IMR-90 (cell line): ENCODE results near the gene ARID3C. TPM values are rescaled to one million over a fixed set of nuclear protein-coding genes. Genes with fewer than 3 reads are reported as not detected.

Experiments
- ATAC-seq: fragments of 200-7000 bp; cut with Tn5 transposase; 2 replicates; pipeline ENCODE4 v1.9.1; 2020; ENCODE audit warnings: low read depth, mild to moderate bottlenecking, moderate library complexity
- BruUV-seq: library from RNA; stranded (reverse); fragments of 400-500 nt; replicated peaks from 2 replicates; lab custom pipeline; 2021; lab: Mats Ljungman, UMichigan
- CTCF ChIA-PET: fragments of 300-600 bp; formaldehyde crosslinking; extraction: SDS; loops from one replicate; lab custom pipeline; 2021; ENCODE audit warnings: antibody characterized with exemption; lab: Yijun Ruan, JAX
- POLR2A ChIA-PET: fragments of 300-600 bp; sonication (Branson Sonifier 250); formaldehyde crosslinking; loops from one replicate; lab custom pipeline; 2022; ENCODE audit warnings: antibody characterized with exemption; ENCODE audit not compliant: unreplicated experiment; lab: Charles Lee
- DNase-seq: peaks from one replicate; pipeline ENCODE4 v3.0.0; 2013
- H2AFZ ChIP-seq: replicated peaks from 2 replicates; pipeline ENCODE3; 2013; ENCODE audit warnings: low read length, mild to moderate bottlenecking; ENCODE audit not compliant: poor library complexity
- H2AK5ac ChIP-seq: 2 replicates; pipeline ENCODE4 v1.6.1; 2013; ENCODE audit warnings: low read depth, low read length, inconsistent platforms
- H2AK9ac ChIP-seq: replicated peaks from 2 replicates; pipeline ENCODE3; 2013; ENCODE audit warnings: mild to moderate bottlenecking, low read depth, low read length, moderate library complexity; ENCODE audit not compliant: poor library complexity
- H2BK120ac ChIP-seq: 2 replicates; pipeline ENCODE4 v1.6.1; 2013; ENCODE audit warnings: low read depth, low read length, inconsistent platforms
- H2BK15ac ChIP-seq: 3 replicates; pipeline ENCODE4 v1.6.1; 2013; ENCODE audit warnings: low read depth, low read length, inconsistent platforms
- H2BK20ac ChIP-seq: 2 replicates; pipeline ENCODE4 v1.6.1; 2013; ENCODE audit warnings: low read depth, mild to moderate bottlenecking, inconsistent platforms, low read length, moderate library complexity
- H2BK5ac ChIP-seq: 2 replicates; pipeline ENCODE4 v1.6.1; 2013; ENCODE audit warnings: mild to moderate bottlenecking, low read depth, low read length, inconsistent platforms; ENCODE audit not compliant: poor library complexity, severe bottlenecking
- H3K14ac ChIP-seq: replicated peaks from 2 replicates; pipeline ENCODE4 v1.6.1; 2013; ENCODE audit warnings: low read depth, low read length, inconsistent platforms
- H3K18ac ChIP-seq: 2 replicates; pipeline ENCODE4 v1.6.1; 2013; ENCODE audit warnings: low read depth, low read length, control low read depth
- H3K23ac ChIP-seq: 2 replicates; pipeline ENCODE4 v1.6.1; 2013; ENCODE audit warnings: low read depth, low read length, inconsistent platforms
- H3K27ac ChIP-seq: 2 replicates; pipeline ENCODE4 v1.5.1; 2013; ENCODE audit warnings: mild to moderate bottlenecking, control low read depth, low read length; ENCODE audit not compliant: insufficient read depth
- H3K27me3 ChIP-seq: 2 replicates; pipeline ENCODE4 v1.6.1; 2013; ENCODE audit warnings: low read length; ENCODE audit not compliant: control insufficient read depth, insufficient read depth
- H3K36me3 ChIP-seq: 2 replicates; pipeline ENCODE4 v1.6.1; 2013; ENCODE audit warnings: low read length, mixed read lengths; ENCODE audit not compliant: control insufficient read depth, insufficient read depth
- H3K4ac ChIP-seq: 2 replicates; pipeline ENCODE4 v1.6.1; 2013; ENCODE audit warnings: low read depth, low read length, inconsistent platforms
- H3K4me1 ChIP-seq: 2 replicates; pipeline ENCODE4 v1.6.1; 2013; ENCODE audit warnings: low read length, mixed read lengths; ENCODE audit not compliant: control insufficient read depth, insufficient read depth
- H3K4me2 ChIP-seq: 2 replicates; pipeline ENCODE4 v1.6.1; 2013; ENCODE audit warnings: low read depth, mild to moderate bottlenecking, control low read depth, low read length, moderate library complexity
- H3K4me3 ChIP-seq: 2 replicates; pipeline ENCODE4 v1.5.1; 2013; ENCODE audit warnings: low read depth, mild to moderate bottlenecking, control low read depth, low read length, moderate library complexity; ENCODE audit not compliant: insufficient read depth
- H3K56ac ChIP-seq: 2 replicates; pipeline ENCODE4 v1.6.1; 2013; ENCODE audit warnings: low read length, inconsistent platforms; ENCODE audit not compliant: insufficient read depth; ENCODE audit errors: extremely low read depth
- H3K79me1 ChIP-seq, 2 experiments: 2 replicates each; pipeline ENCODE4 v1.6.1; 2013; ENCODE audit warnings: low read length in 2 of 2, inconsistent platforms in 1 of 2, low read depth in 1 of 2
- H3K9ac ChIP-seq: 2 replicates; pipeline ENCODE4 v1.6.1; 2013; ENCODE audit warnings: low read depth, low read length, control low read depth
- H3K9me1 ChIP-seq: 2 replicates; pipeline ENCODE4 v1.6.1; 2013; ENCODE audit warnings: low read length, inconsistent platforms; ENCODE audit not compliant: insufficient read depth
- H3K9me3 ChIP-seq: 2 replicates; pipeline ENCODE4 v1.6.1; 2013; ENCODE audit warnings: low read length; ENCODE audit not compliant: control insufficient read depth, insufficient read depth
- H4K20me1 ChIP-seq: 2 replicates; pipeline ENCODE4 v1.6.1; 2013; ENCODE audit warnings: low read length, inconsistent platforms; ENCODE audit not compliant: insufficient read depth
- H4K5ac ChIP-seq: 2 replicates; pipeline ENCODE4 v1.6.1; 2013; ENCODE audit warnings: mild to moderate bottlenecking, low read depth, low read length, control low read depth
- H4K8ac ChIP-seq, 2 experiments: 2 replicates each; pipeline ENCODE4 v1.6.1; 2013; ENCODE audit warnings: low read depth in 2 of 2, low read length in 2 of 2, control low read depth in 1 of 2, inconsistent platforms in 1 of 2
- H4K91ac ChIP-seq: 2 replicates; pipeline ENCODE4 v1.6.1; 2013; ENCODE audit warnings: low read depth, low read length, inconsistent platforms; ENCODE audit not compliant: insufficient read depth
- BHLHE40 ChIP-seq: fragments of 150-350 bp; IDR thresholded peaks from 2 replicates; pipeline ENCODE4 v1.6.1; 2016; ENCODE audit warnings: mild to moderate bottlenecking, low read depth, low read length
- CEBPB ChIP-seq: IDR thresholded peaks from 2 replicates; pipeline ENCODE4 v1.6.1; 2012; ENCODE audit warnings: low read depth, low read length, improper control_type of control experiment
- CHD1 ChIP-seq: IDR thresholded peaks from 2 replicates; pipeline ENCODE4 v1.6.1; 2012; ENCODE audit warnings: low read depth, low read length, improper control_type of control experiment
- FOS ChIP-seq: fragments of 150-350 bp; IDR thresholded peaks from 2 replicates; pipeline ENCODE4 v1.6.1; 2016; ENCODE audit warnings: low read depth, low read length
- MAFK ChIP-seq: IDR thresholded peaks from 2 replicates; pipeline ENCODE4 v1.6.1; 2012; ENCODE audit warnings: low read depth, low read length, improper control_type of control experiment
- NFE2L2 ChIP-seq: fragments of 150-350 bp; IDR thresholded peaks from 2 replicates; pipeline ENCODE4 v1.6.1; 2016; ENCODE audit warnings: low read depth, mild to moderate bottlenecking, low read length
- POLR2A ChIP-seq: IDR thresholded peaks from 2 replicates; pipeline ENCODE4 v1.6.1; 2012; ENCODE audit warnings: mild to moderate bottlenecking, low read depth, low read length
- RAD21 ChIP-seq: IDR thresholded peaks from 2 replicates; pipeline ENCODE4 v1.6.1; 2012; ENCODE audit warnings: low read length, improper control_type of control experiment
- WGBS, 2 experiments: methylation state at CpG; one replicate each; pipeline versions ENCODE4 v1.1.5 to v1.1.7; 2013; ENCODE audit warnings: missing lambda C conversion rate in 2 of 2; ENCODE audit not compliant: insufficient read length in 1 of 2; ENCODE audit errors: extremely low coverage in 2 of 2; 5-methylcytosine and 5-hydroxymethylcytosine counted together
- dilution Hi-C: fragments of 300-500 bp; cut with HindIII; formaldehyde crosslinking; loops from one replicate; pipeline ENCODE4 v1.14.3; 2018; ENCODE audit warnings: low sequenced_read_pairs; ENCODE audit not compliant: unreplicated experiment
- in situ Hi-C: fragments of 300-500 bp; cut with MboI; formaldehyde crosslinking; loops from 3 replicates; pipeline ENCODE4 v1.14.3; 2019; ENCODE audit warnings: low sequenced_read_pairs, inconsistent platforms, mixed read lengths
- intact Hi-C: fragments of 100-400 bp; cut with micrococcal nuclease; formaldehyde crosslinking; loops from 2 replicates; pipeline ENCODE4 v1.10.0; 2022
- polyA plus RNA-seq, 3 experiments: library from polyadenylated mRNA; depleted of rRNA; stranded (reverse); fragments of >200 nt; gene quantifications; 2 replicates each; pipeline ENCODE4 v1.2.3, GENCODE V29; 2012; ENCODE audit warnings: low replicate concordance in 1 of 3
- total RNA-seq: library from RNA; depleted of rRNA; stranded (reverse); fragments of >200 nt; gene quantifications from 2 replicates; pipeline ENCODE4 v1.2.3, GENCODE V29; 2012
- TF ChIP-seq, protein P1 (sequence below): fragments of 150-350 bp; IDR thresholded peaks from 2 replicates; pipeline ENCODE4 v1.6.1; 2016; ENCODE audit warnings: low read depth, mild to moderate bottlenecking, low read length, moderate library complexity, borderline replicate concordance
- TF ChIP-seq, protein P2 (sequence below): conservative IDR thresholded peaks from 2 replicates; pipeline ENCODE4 v1.5.1; 2012; ENCODE audit warnings: mild to moderate bottlenecking, low read depth, low read length, improper control_type of control experiment
- TF ChIP-seq, protein P3 (sequence below): fragments of 150-350 bp; IDR thresholded peaks from 2 replicates; pipeline ENCODE4 v1.6.1; 2017; ENCODE audit warnings: mild to moderate bottlenecking, antibody characterized with exemption, low read length, low read depth

ARID3C gene
- total and polyA plus RNA-seq, 2 of the 4 experiments (the other 2 are of a cell fraction) = 0.07 TPM; not detected in 1

DNA sequence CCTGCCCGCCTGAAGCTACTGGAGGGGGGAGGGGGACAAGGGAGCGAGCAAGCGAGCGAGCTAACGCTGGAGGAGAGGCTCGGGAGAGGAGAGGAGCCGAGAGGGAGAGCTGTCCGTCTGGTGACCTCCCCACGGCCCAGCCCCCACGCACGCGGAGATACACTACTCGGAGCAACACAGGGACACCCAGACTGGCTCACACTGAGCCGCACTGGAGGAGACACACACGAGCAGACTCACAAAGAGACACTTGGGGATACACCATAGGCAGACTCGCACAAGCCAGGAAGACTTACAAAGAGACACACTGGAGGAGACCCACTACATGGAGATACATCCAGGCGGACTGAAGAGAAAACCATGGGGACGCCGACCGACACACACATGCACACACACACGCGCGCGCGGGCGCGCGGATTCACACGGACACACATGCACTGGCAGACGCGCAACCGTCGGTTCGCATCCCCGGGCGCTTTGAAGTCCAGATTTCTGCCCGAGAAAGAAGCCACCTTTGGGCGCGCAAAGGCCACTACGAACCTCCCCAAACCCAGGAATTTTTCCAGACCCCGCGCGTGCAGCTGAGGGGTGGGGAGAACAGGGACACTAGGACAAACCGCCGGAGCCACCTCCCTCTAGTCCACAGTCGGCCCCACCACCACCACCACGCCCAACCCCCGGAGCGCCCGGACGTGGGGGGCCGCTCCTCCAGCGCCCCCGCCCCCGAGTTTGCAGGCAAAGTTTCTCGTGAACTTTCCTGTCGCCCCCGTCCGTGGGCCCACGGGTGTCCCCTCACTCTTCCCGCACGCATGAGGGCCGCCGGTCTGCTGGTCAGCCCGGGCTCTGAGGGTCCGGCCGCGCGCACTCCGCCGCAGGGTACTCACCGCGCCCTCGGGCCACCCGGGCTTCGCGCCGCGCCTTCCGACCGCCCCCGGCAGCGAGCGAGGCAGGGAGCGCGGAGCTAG, 39.9 kb downstream of the ARID3C start:
- H2BK20ac ChIP-seq = no peak overlapping the region
- TF ChIP-seq NFE2L2 (no peak), RAD21 (no peak), CHD1 (no peak), BHLHE40 (no peak), MAFK (no peak), FOS (no peak), POLR2A (no peak), CEBPB (no peak)
- TF ChIP-seq, protein P1, sequence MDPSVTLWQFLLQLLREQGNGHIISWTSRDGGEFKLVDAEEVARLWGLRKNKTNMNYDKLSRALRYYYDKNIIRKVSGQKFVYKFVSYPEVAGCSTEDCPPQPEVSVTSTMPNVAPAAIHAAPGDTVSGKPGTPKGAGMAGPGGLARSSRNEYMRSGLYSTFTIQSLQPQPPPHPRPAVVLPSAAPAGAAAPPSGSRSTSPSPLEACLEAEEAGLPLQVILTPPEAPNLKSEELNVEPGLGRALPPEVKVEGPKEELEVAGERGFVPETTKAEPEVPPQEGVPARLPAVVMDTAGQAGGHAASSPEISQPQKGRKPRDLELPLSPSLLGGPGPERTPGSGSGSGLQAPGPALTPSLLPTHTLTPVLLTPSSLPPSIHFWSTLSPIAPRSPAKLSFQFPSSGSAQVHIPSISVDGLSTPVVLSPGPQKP = no peak
- TF ChIP-seq, protein P2, sequence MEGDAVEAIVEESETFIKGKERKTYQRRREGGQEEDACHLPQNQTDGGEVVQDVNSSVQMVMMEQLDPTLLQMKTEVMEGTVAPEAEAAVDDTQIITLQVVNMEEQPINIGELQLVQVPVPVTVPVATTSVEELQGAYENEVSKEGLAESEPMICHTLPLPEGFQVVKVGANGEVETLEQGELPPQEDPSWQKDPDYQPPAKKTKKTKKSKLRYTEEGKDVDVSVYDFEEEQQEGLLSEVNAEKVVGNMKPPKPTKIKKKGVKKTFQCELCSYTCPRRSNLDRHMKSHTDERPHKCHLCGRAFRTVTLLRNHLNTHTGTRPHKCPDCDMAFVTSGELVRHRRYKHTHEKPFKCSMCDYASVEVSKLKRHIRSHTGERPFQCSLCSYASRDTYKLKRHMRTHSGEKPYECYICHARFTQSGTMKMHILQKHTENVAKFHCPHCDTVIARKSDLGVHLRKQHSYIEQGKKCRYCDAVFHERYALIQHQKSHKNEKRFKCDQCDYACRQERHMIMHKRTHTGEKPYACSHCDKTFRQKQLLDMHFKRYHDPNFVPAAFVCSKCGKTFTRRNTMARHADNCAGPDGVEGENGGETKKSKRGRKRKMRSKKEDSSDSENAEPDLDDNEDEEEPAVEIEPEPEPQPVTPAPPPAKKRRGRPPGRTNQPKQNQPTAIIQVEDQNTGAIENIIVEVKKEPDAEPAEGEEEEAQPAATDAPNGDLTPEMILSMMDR = no peak
- TF ChIP-seq, protein P3, sequence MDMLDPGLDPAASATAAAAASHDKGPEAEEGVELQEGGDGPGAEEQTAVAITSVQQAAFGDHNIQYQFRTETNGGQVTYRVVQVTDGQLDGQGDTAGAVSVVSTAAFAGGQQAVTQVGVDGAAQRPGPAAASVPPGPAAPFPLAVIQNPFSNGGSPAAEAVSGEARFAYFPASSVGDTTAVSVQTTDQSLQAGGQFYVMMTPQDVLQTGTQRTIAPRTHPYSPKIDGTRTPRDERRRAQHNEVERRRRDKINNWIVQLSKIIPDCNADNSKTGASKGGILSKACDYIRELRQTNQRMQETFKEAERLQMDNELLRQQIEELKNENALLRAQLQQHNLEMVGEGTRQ = no peak
- no peak overlapping the region for H2BK5ac ChIP-seq
- H3K79me1 ChIP-seq = no peaks in the 10 kb centered on the region
- WGBS, 2 experiments = 2% methylated on average over 20 of the region's 86 CpGs; no CpG with 5 or more reads in 1 of the 2 experiments
- ChIA-PET POLR2A (no interaction called here), CTCF (interaction anchor here (1.6 kb wide), 1 partner anchor 185 kb away, joined by 5 read pairs; no protein-coding TSS in a partner anchor)
- no peak overlapping the region for H3K4me2 ChIP-seq
- H3K27ac ChIP-seq = no peak overlapping the region
- H2BK120ac ChIP-seq = no peak overlapping the region
- H3K9me1 ChIP-seq = no peaks in the 10 kb centered on the region
- intact Hi-C loops (no loop called here), in situ Hi-C loops (no loop called here), dilution Hi-C loops (no loop called here)
- H3K36me3 ChIP-seq = no peaks in the 10 kb centered on the region
- no peak overlapping the region for H2AK9ac ChIP-seq
- no TSS peak for BruUV-seq
- H2AFZ ChIP-seq = no peak overlapping the region
- H3K56ac ChIP-seq = no peak overlapping the region
- no peak overlapping the region for H3K4ac ChIP-seq
- no peaks in the 10 kb centered on the region for H3K9me3 ChIP-seq
- no peak overlapping the region for H3K18ac ChIP-seq
- H4K20me1 ChIP-seq = peaks cover 8% of the 10 kb centered on the region
- no peak overlapping the region for H3K9ac ChIP-seq
- H3K27me3 ChIP-seq = peaks cover 95% of the 10 kb centered on the region
- peak overlapping the region; percentile 73; the same call in 1 of the 2 replicates for H3K23ac ChIP-seq
- no peak overlapping the region for H2BK15ac ChIP-seq
- H3K4me1 ChIP-seq = no peaks in the 10 kb centered on the region; the same call in 1 of the 2 replicates
- no peak overlapping the region for H4K91ac ChIP-seq
- H4K5ac ChIP-seq = no peak overlapping the region
- no peak overlapping the region for H2AK5ac ChIP-seq
- DNase-seq (no peak), ATAC-seq (no peak)
- H3K4me3 ChIP-seq = no peak overlapping the region
- H4K8ac ChIP-seq = no peak overlapping the region
- H3K14ac ChIP-seq = no peak overlapping the region
